ENCODE data around the gene PSMB7. TPM values are rescaled to one million over a fixed set of nuclear protein-coding genes. Genes with fewer than 3 reads are reported as not detected.

The PSMB7 gene
- total RNA-seq, 1 donor from 2014 or later: 142 TPM

GRCh38 chr9:124384210-124384609 lies 31.0 kb downstream of the PSMB7 start:
- TF ChIP-seq CTCF (IDR thresholded peaks at IDR 0.05; ENCODE audit: unreplicated experiment): no peak
- Mint-ChIP-seq H3K9me3 (no peaks in the 10 kb centered on the region), H3K4me3 (no peak overlapping the region), H3K27me3 (ENCODE audit: low read depth) (no peaks in the 10 kb centered on the region), H3K4me1 (no peaks in the 10 kb centered on the region), H3K27ac (no peak overlapping the region), H3K36me3 (peaks cover 21% of the 10 kb centered on the region)
- no peak for DNase-seq (ENCODE audit: low spot score in 2 of 2, unreplicated experiment in 2 of 2)

GRCh38 chr9:124381170-124381945 lies 33.9 kb downstream of the PSMB7 start:
- no peak overlapping the region for H3K27ac Mint-ChIP-seq
- H3K4me1 Mint-ChIP-seq: no peaks in the 10 kb centered on the region
- no peaks in the 10 kb centered on the region for H3K27me3 Mint-ChIP-seq (ENCODE audit: low read depth)
- no peak overlapping the region for H3K4me3 Mint-ChIP-seq
- no peak for DNase-seq (ENCODE audit: low spot score in 2 of 2, unreplicated experiment in 2 of 2)
- no peaks in the 10 kb centered on the region for H3K9me3 Mint-ChIP-seq
- no peak for TF ChIP-seq CTCF (IDR thresholded peaks at IDR 0.05; ENCODE audit: unreplicated experiment)
- peaks cover 21% of the 10 kb centered on the region for H3K36me3 Mint-ChIP-seq

GRCh38 chr9:124377551-124378406 lies 37.5 kb downstream of the PSMB7 start:
- Mint-ChIP-seq H3K27me3 (ENCODE audit: low read depth) (no peaks in the 10 kb centered on the region), H3K27ac (no peak overlapping the region), H3K4me1 (no peaks in the 10 kb centered on the region), H3K9me3 (peaks cover 12% of the 10 kb centered on the region), H3K4me3 (no peak overlapping the region), H3K36me3 (peaks cover 25% of the 10 kb centered on the region)
- DNase-seq (ENCODE audit: low spot score in 2 of 2, unreplicated experiment in 2 of 2): no peak
- TF ChIP-seq CTCF (IDR thresholded peaks at IDR 0.05; ENCODE audit: unreplicated experiment): no peak

- Mint-ChIP-seq H3K27ac (no peak overlapping the region), H3K4me1 (no peaks in the 10 kb centered on the region), H3K36me3 (peaks cover 23% of the 10 kb centered on the region), H3K27me3 (ENCODE audit: low read depth) (no peaks in the 10 kb centered on the region), H3K4me3 (no peak overlapping the region), H3K9me3 (peaks cover 12% of the 10 kb centered on the region)
- DNase-seq (ENCODE audit: low spot score in 2 of 2, unreplicated experiment in 2 of 2): no peak
- no peak for TF ChIP-seq CTCF (IDR thresholded peaks at IDR 0.05; ENCODE audit: unreplicated experiment)
These were observed 38.9 kb downstream of the PSMB7 start for GRCh38 chr9:124376329-124376728.

GRCh38 chr9:124375726-124376125 lies 39.5 kb downstream of the PSMB7 start:
- H3K9me3 Mint-ChIP-seq: peaks cover 12% of the 10 kb centered on the region
- no peaks in the 10 kb centered on the region for H3K4me1 Mint-ChIP-seq
- no peaks in the 10 kb centered on the region for H3K27me3 Mint-ChIP-seq (ENCODE audit: low read depth)
- H3K36me3 Mint-ChIP-seq: peaks cover 23% of the 10 kb centered on the region
- no peak for DNase-seq (ENCODE audit: low spot score in 2 of 2, unreplicated experiment in 2 of 2)
- no peak for TF ChIP-seq CTCF (IDR thresholded peaks at IDR 0.05; ENCODE audit: unreplicated experiment)
- no peak overlapping the region for H3K27ac Mint-ChIP-seq
- H3K4me3 Mint-ChIP-seq: no peak overlapping the region
